ENCODE results near the gene TRAPPC4. TPM values are rescaled to one million over a fixed set of nuclear protein-coding genes. Genes with fewer than 3 reads are reported as not detected.

The TRAPPC4 gene
- total and polyA plus RNA-seq, 12 donors, result 14.6 to 95.1 (median 37.5) TPM

DNA sequence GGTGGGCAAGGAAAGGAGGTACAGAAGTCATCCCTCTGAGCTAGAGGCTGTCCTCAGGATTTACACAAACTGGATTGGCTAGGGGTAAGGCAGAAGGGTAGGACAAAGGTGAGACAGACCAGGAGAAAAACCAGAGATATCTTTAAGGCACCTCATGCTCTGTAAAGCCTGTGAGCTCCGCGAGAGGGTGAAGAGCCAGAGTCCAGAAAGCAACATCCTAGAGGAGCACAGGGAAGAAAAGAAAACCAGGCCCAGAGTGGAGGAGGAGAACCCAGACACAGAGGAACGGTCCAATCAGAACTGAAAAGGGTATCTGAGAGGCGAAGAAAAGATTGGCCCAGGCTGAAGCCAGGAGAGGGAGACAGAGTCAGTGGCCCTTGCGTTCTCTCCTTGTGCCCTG, 7.0 kb downstream of the TRAPPC4 start:
- intact Hi-C loops (cut with DNase I), result no loop called here
- H3K4me3 ChIP-seq, result no peak overlapping the region
- peak overlapping the region in 4 of 10 donors; percentile 57 to 87 (median 66) for H3K27ac ChIP-seq
- no peaks in the 10 kb centered on the region for H3K27me3 ChIP-seq
- no peak for ATAC-seq
- H3K9me3 ChIP-seq, result no peaks in the 10 kb centered on the region
- no peak for DNase-seq
- TF ChIP-seq, protein P1, sequence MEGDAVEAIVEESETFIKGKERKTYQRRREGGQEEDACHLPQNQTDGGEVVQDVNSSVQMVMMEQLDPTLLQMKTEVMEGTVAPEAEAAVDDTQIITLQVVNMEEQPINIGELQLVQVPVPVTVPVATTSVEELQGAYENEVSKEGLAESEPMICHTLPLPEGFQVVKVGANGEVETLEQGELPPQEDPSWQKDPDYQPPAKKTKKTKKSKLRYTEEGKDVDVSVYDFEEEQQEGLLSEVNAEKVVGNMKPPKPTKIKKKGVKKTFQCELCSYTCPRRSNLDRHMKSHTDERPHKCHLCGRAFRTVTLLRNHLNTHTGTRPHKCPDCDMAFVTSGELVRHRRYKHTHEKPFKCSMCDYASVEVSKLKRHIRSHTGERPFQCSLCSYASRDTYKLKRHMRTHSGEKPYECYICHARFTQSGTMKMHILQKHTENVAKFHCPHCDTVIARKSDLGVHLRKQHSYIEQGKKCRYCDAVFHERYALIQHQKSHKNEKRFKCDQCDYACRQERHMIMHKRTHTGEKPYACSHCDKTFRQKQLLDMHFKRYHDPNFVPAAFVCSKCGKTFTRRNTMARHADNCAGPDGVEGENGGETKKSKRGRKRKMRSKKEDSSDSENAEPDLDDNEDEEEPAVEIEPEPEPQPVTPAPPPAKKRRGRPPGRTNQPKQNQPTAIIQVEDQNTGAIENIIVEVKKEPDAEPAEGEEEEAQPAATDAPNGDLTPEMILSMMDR (IDR thresholded peaks at IDR 0.05), result no peak
- H3K4me1 ChIP-seq, result peaks cover 13 to 56% (median 43%) of the 10 kb centered on the region in 9 donors
- WGBS, 2 donors, result 88 to 91% methylated on average over 5 of the region's 5 CpGs
- H3K36me3 ChIP-seq, result peaks cover 0 to 74% (median 25%) of the 10 kb centered on the region in 9 donors

- no peak for DNase-seq
- peaks cover 0 to 68% (median 25%) of the 10 kb centered on the region in 9 donors for H3K36me3 ChIP-seq
Observed at GRCh38 chr11:119025978-119026766, 7.6 kb downstream of the TRAPPC4 start.

GRCh38 chr11:119026970-119027369, 8.4 kb downstream of the TRAPPC4 start:
- H3K27ac ChIP-seq, result no peak overlapping the region
- TF ChIP-seq, protein P1 (IDR thresholded peaks at IDR 0.05), result no peak

More at GRCh38 chr11:119025978-119026766, 7.6 kb downstream of the TRAPPC4 start:
- no peaks in the 10 kb centered on the region for H3K9me3 ChIP-seq
- no peaks in the 10 kb centered on the region for H3K27me3 ChIP-seq
- WGBS, 2 donors, result 86 to 87% methylated on average over 16 of the region's 16 CpGs
- intact Hi-C loops (cut with DNase I), result no loop called here
- peaks cover 13 to 53% (median 41%) of the 10 kb centered on the region in 9 donors for H3K4me1 ChIP-seq
- peak overlapping the region in 2 of 10 donors; percentile 57 to 87 for H3K27ac ChIP-seq
- no peak overlapping the region for H3K4me3 ChIP-seq
- ATAC-seq, result no peak
- TF ChIP-seq, protein P1 (IDR thresholded peaks at IDR 0.05), result no peak

DNA sequence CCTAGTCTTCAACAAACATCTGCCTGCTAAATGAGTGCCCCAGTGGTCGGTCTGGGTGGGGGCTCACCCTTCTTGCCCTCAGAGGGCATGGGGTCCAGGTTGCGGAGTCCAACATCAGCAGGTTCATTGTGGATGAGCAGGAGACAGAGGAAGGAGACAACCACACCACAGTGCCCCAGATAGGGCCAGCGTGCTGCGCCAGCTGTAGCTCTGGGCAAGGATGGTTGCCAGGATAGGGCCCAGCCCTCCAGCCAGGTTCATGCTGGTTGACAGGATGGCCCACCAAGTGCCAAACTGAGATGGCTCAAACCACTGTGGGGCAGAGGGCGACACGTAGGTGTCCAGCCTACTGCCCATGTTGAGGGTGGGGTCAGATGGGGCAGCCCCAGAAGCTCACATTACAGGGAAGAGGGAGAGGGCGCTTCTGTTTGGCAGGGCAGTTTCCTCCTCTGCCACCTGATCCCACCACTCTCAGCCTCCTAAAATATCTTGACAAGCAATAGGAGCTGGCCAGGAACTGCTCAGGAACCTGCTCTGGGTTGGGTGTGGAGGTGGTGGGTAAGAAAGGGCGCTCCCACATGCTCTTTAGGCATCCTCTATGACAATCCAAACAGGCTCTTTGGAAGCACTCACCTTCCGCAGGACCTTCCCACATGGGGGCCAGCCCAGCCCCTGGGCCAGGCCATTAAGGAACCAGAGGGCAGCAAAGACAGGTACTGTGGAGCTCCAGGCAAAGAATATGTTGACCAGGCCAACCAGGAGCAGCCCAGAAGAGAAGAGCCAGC, 9.2 kb downstream of the TRAPPC4 start:
- intact Hi-C loops (cut with DNase I), result no loop called here
- 94 to 98% methylated on average over 9 of the region's 9 CpGs for WGBS, 2 donors
- Histone ChIP-seq H3K4me3 (no peak overlapping the region), H3K9me3 (no peaks in the 10 kb centered on the region), H3K4me1 (peaks cover 13 to 49% (median 39%) of the 10 kb centered on the region in 9 donors), H3K27me3 (no peaks in the 10 kb centered on the region), H3K27ac (no peak overlapping the region), H3K36me3 (peaks cover 0 to 52% (median 11%) of the 10 kb centered on the region in 9 donors)
- TF ChIP-seq, protein P1 (IDR thresholded peaks at IDR 0.05), result no peak
- ATAC-seq (no peak), DNase-seq (no peak)

More at GRCh38 chr11:119026970-119027369, 8.4 kb downstream of the TRAPPC4 start:
- intact Hi-C loops (cut with DNase I), result no loop called here
- ATAC-seq (no peak), DNase-seq (no peak)
- WGBS, 2 donors, result 96 to 98% methylated on average over 2 of the region's 2 CpGs
- H3K27me3 ChIP-seq, result no peaks in the 10 kb centered on the region
- no peaks in the 10 kb centered on the region for H3K9me3 ChIP-seq
- peaks cover 13 to 49% (median 39%) of the 10 kb centered on the region in 9 donors for H3K4me1 ChIP-seq
- no peak overlapping the region for H3K4me3 ChIP-seq
- H3K36me3 ChIP-seq, result peaks cover 0 to 60% (median 18%) of the 10 kb centered on the region in 9 donors

Measured in heart right ventricle (tissue), 16 donors.